ENCODE results near the gene RIC8B.

DNA sequence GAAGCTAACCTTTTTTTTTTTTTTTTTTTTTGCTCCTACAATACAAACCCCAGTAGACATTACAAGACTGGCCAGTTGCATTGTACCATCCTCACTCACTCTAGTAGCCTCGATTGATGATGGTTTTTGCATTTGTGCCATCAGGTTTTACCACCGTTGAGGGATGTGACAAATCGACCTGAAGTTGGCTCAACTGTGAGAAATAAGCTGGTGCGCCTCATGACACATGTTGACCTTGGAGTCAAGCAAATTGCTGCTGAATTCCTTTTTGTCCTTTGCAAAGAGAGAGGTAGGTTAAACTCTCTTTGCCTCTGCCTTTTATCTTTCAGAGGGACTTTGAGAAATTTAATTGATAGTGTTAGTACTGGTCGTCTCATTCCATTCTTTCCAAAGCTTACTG lies 76.8 kb downstream of the RIC8B start:
- TF ChIP-seq, protein P1, sequence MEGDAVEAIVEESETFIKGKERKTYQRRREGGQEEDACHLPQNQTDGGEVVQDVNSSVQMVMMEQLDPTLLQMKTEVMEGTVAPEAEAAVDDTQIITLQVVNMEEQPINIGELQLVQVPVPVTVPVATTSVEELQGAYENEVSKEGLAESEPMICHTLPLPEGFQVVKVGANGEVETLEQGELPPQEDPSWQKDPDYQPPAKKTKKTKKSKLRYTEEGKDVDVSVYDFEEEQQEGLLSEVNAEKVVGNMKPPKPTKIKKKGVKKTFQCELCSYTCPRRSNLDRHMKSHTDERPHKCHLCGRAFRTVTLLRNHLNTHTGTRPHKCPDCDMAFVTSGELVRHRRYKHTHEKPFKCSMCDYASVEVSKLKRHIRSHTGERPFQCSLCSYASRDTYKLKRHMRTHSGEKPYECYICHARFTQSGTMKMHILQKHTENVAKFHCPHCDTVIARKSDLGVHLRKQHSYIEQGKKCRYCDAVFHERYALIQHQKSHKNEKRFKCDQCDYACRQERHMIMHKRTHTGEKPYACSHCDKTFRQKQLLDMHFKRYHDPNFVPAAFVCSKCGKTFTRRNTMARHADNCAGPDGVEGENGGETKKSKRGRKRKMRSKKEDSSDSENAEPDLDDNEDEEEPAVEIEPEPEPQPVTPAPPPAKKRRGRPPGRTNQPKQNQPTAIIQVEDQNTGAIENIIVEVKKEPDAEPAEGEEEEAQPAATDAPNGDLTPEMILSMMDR (IDR thresholded peaks at IDR 0.05), result no peak
- no peak for TF ChIP-seq POLR2A (IDR thresholded peaks at IDR 0.05)
